Prostate gland (tissue), 2 donors: ENCODE measurements around the gene SLC5A1. TPM values are rescaled to one million over a fixed set of nuclear protein-coding genes. Genes with fewer than 3 reads are reported as not detected.
A peak's percentile ranks its signal among the peaks of the same experiment; 100 is the strongest.

Experiments
- DNase-seq: peaks from one replicate; pipeline ENCODE4 v3.0.0-alpha.2; 2019; ENCODE audit warnings: low spot score
- H3K27ac ChIP-seq, 2 donors: fragments of 200-600 bp; sonication (generic); 2 replicates each; pipeline ENCODE4 v1.5.1; 2017 to 2019
- H3K27me3 ChIP-seq: fragments of 200-600 bp; sonication (generic); replicated peaks from 2 replicates; pipeline ENCODE4 v1.5.1; 2019; ENCODE audit not compliant: insufficient read depth
- H3K36me3 ChIP-seq, 2 donors: fragments of 200-600 bp; sonication (generic); 1 replicate in 1 of 2; 2 replicates in 1 of 2; pipeline versions ENCODE4 v1.5.1 to v1.8.1; 2017 to 2019
- H3K4me1 ChIP-seq: fragments of 200-600 bp; sonication (generic); replicated peaks from 2 replicates; pipeline ENCODE4 v1.5.1; 2019
- H3K4me3 ChIP-seq, 2 donors: fragments of 200-600 bp; sonication (generic); 2 replicates each; pipeline ENCODE4 v1.5.1; 2017 to 2019
- H3K9me3 ChIP-seq: fragments of 200-600 bp; sonication (generic); 2 replicates; pipeline ENCODE4 v1.5.1; 2017
- CTCF ChIP-seq, 4 experiments: fragments of 200-600 bp in 2 of 4; fragments of 450-650 bp in 2 of 4; sonication (generic) in 2 of 4; IDR thresholded peaks; 1 replicate in 3 of 4; 2 replicates in 1 of 4; pipeline ENCODE4 v1.5.1; 2016 to 2019; ENCODE audit warnings: antibody characterized with exemption in 4 of 4, mild to moderate bottlenecking in 2 of 4, moderate library complexity in 2 of 4
- POLR2A ChIP-seq: fragments of 450-650 bp; IDR thresholded peaks from one replicate; pipeline ENCODE4 v1.6.1; 2016; ENCODE audit warnings: antibody characterized with exemption, mild to moderate bottlenecking
- POLR2AphosphoS5 ChIP-seq: sonication (generic); formaldehyde crosslinking; IDR thresholded peaks from one replicate; pipeline ENCODE4 v1.6.1; 2017; ENCODE audit warnings: antibody characterized with exemption
- WGBS: methylation state at CpG from one replicate; pipeline ENCODE4 v1.1.5; 2018; 5-methylcytosine and 5-hydroxymethylcytosine counted together
- intact Hi-C: fragments of 100-400 bp; cut with DNase I; formaldehyde crosslinking; loops from one replicate; pipeline ENCODE4 v1.14.2; 2022
- total RNA-seq, 2 donors: library from RNA; depleted of rRNA; stranded (reverse); fragments of >200 nt; gene quantifications; one replicate each; pipeline ENCODE4 v1.1.0, GENCODE V29; 2016

SLC5A1 gene
- total RNA-seq, 2 donors from 2014 or later, result 2.9 to 4.8 TPM

GRCh38 chr22:32037236-32037635 is 5.8 kb upstream of the SLC5A1 start:
- intact Hi-C loops, result no loop called here
- TF ChIP-seq CTCF (IDR thresholded peaks at IDR 0.05), result no peak
- no peak for TF ChIP-seq POLR2AphosphoS5
- no peak for TF ChIP-seq POLR2A
- no peak overlapping the region for H3K4me3 ChIP-seq
- no peaks in the 10 kb centered on the region for H3K9me3 ChIP-seq
- DNase-seq, result no peak
- no peak overlapping the region for H3K27ac ChIP-seq
- H3K36me3 ChIP-seq, result no peaks in the 10 kb centered on the region
- WGBS, result 67% methylated on average over 6 of the region's 6 CpGs
- H3K27me3 ChIP-seq, result no peaks in the 10 kb centered on the region
- no peaks in the 10 kb centered on the region for H3K4me1 ChIP-seq

GRCh38 chr22:32040324-32040904 is 2.6 kb upstream of the SLC5A1 start:
- no peaks in the 10 kb centered on the region for H3K36me3 ChIP-seq
- 35% methylated on average over 3 of the region's 3 CpGs for WGBS
- no peaks in the 10 kb centered on the region for H3K4me1 ChIP-seq
- H3K27ac ChIP-seq, result no peak overlapping the region
- intact Hi-C loops, result no loop called here
- no peak for DNase-seq
- no peak overlapping the region for H3K4me3 ChIP-seq
- TF ChIP-seq POLR2A (no peak), CTCF (IDR thresholded peaks at IDR 0.05) (no peak), POLR2AphosphoS5 (no peak)
- H3K27me3 ChIP-seq, result no peaks in the 10 kb centered on the region
- H3K9me3 ChIP-seq, result no peaks in the 10 kb centered on the region

GRCh38 chr22:32043391-32043790 is 330 bp downstream of the SLC5A1 start:
- no peaks in the 10 kb centered on the region for H3K27me3 ChIP-seq
- H3K27ac ChIP-seq, result no peak overlapping the region
- 59% methylated on average over 9 of the region's 9 CpGs for WGBS

GRCh38 chr22:32044477-32044876 is 1.4 kb downstream of the SLC5A1 start:
- no peaks in the 10 kb centered on the region for H3K4me1 ChIP-seq
- no peak for DNase-seq
- TF ChIP-seq POLR2A (no peak), CTCF (IDR thresholded peaks at IDR 0.05) (no peak), POLR2AphosphoS5 (no peak)
- intact Hi-C loops, result no loop called here
- no peaks in the 10 kb centered on the region for H3K9me3 ChIP-seq
- no peaks in the 10 kb centered on the region for H3K36me3 ChIP-seq
- H3K27me3 ChIP-seq, result no peaks in the 10 kb centered on the region
- H3K4me3 ChIP-seq, result no peak overlapping the region
- WGBS, result 74% methylated on average over 1 of the region's 1 CpG
- H3K27ac ChIP-seq, result peak overlapping the region; percentile 34 to 49

More at GRCh38 chr22:32043391-32043790, 330 bp downstream of the SLC5A1 start:
- TF ChIP-seq POLR2A (no peak), POLR2AphosphoS5 (no peak), CTCF (IDR thresholded peaks at IDR 0.05) (no peak)
- Histone ChIP-seq H3K4me3 (no peak overlapping the region), H3K9me3 (no peaks in the 10 kb centered on the region), H3K36me3 (no peaks in the 10 kb centered on the region), H3K4me1 (no peaks in the 10 kb centered on the region)
- intact Hi-C loops, result no loop called here
- DNase-seq, result no peak

- TF ChIP-seq POLR2A, result no peak
- no peak for TF ChIP-seq CTCF (IDR thresholded peaks at IDR 0.05)
- peak; percentile 89 for TF ChIP-seq POLR2AphosphoS5
- H3K27ac ChIP-seq, result peak overlapping the region; percentile 34 to 49
- intact Hi-C loops, result no loop called here
- no peaks in the 10 kb centered on the region for H3K27me3 ChIP-seq
- H3K4me3 ChIP-seq, result no peak overlapping the region
- no peaks in the 10 kb centered on the region for H3K4me1 ChIP-seq
- peak; percentile 92 for DNase-seq
- no peaks in the 10 kb centered on the region for H3K36me3 ChIP-seq
- H3K9me3 ChIP-seq, result no peaks in the 10 kb centered on the region
- WGBS, result 8% methylated on average over 3 of the region's 3 CpGs
Observed at GRCh38 chr22:32044913-32045312, 1.9 kb downstream of the SLC5A1 start.
